WTC11 (cell line): Measurements from ENCODE around the gene TRPV5. TPM values are rescaled to one million over a fixed set of nuclear protein-coding genes. Genes with fewer than 3 reads are reported as not detected.

Experiments used
- ATAC-seq: fragments of 200-7000 bp; cut with Tn5 transposase; 2 replicates; pipeline ENCODE4 v1.10.0; 2021; ENCODE audit warnings: mild to moderate bottlenecking, moderate library complexity
- CTCF ChIA-PET: fragments of 300-600 bp; sonication (Branson Sonifier 250); formaldehyde crosslinking; loops from one replicate; lab custom pipeline; 2021; ENCODE audit warnings: antibody characterized with exemption; lab: Charles Lee
- POLR2A ChIA-PET: fragments of 350-600 bp; sonication (Branson Sonifier 250); formaldehyde crosslinking; loops from one replicate; lab custom pipeline; 2021; ENCODE audit warnings: antibody characterized with exemption; lab: Charles Lee
- DNase-seq: peaks from one replicate; pipeline ENCODE4 v3.0.0; 2021; ENCODE audit warnings: low spot score
- H3K27ac Mint-ChIP-seq: 2 replicates; pipeline ENCODE4 v1.8.0; 2021; ENCODE audit warnings: mixed read lengths
- H3K27me3 Mint-ChIP-seq: 2 replicates; pipeline ENCODE4 v1.8.0; 2021; ENCODE audit warnings: low read depth, mild to moderate bottlenecking, moderate library complexity, mixed read lengths
- H3K36me3 Mint-ChIP-seq: 2 replicates; pipeline ENCODE4 v1.8.0; 2021; ENCODE audit warnings: mixed read lengths
- H3K4me1 Mint-ChIP-seq: 2 replicates; pipeline ENCODE4 v1.8.0; 2022; ENCODE audit warnings: mixed read lengths
- H3K4me3 Mint-ChIP-seq: 2 replicates; pipeline ENCODE4 v1.8.0; 2021; ENCODE audit warnings: mild to moderate bottlenecking, moderate library complexity, mixed read lengths
- H3K9me3 Mint-ChIP-seq: 2 replicates; pipeline ENCODE4 v1.8.0; 2021; ENCODE audit warnings: mixed read lengths
- ARID4B ChIP-seq: sonication (generic); formaldehyde crosslinking; IDR thresholded peaks from 2 replicates; pipeline ENCODE4 v1.8.0; 2023; ENCODE audit warnings: missing genetic modification reagents, mild to moderate bottlenecking, borderline replicate concordance
- ATF3 ChIP-seq: sonication (generic); formaldehyde crosslinking; conservative IDR thresholded peaks from 2 replicates; pipeline ENCODE4 v1.8.1; 2022; ENCODE audit warnings: mild to moderate bottlenecking, missing genetic modification reagents
- E2F1 ChIP-seq: sonication (generic); formaldehyde crosslinking; IDR thresholded peaks from 2 replicates; pipeline ENCODE4 v1.8.0; 2022; ENCODE audit warnings: mild to moderate bottlenecking, missing genetic modification reagents
- E2F5 ChIP-seq: sonication (generic); formaldehyde crosslinking; IDR thresholded peaks from 2 replicates; pipeline ENCODE4 v1.8.1; 2022; ENCODE audit warnings: mild to moderate bottlenecking, moderate library complexity, missing genetic modification reagents
- ELF4 ChIP-seq: sonication (generic); formaldehyde crosslinking; IDR thresholded peaks from 2 replicates; pipeline ENCODE4 v1.8.1; 2022; ENCODE audit warnings: low read depth, mild to moderate bottlenecking, moderate library complexity, missing genetic modification reagents
- FOXK1 ChIP-seq: sonication (generic); formaldehyde crosslinking; IDR thresholded peaks from 2 replicates; pipeline ENCODE4 v1.8.0; 2022; ENCODE audit warnings: mild to moderate bottlenecking, moderate library complexity, missing genetic modification reagents
- GRHL2 ChIP-seq: fragments of 250-450 bp; sonication (Bioruptor Pico); IDR thresholded peaks from 2 replicates; pipeline ENCODE4 v1.8.0; 2022; ENCODE audit warnings: mild to moderate bottlenecking, moderate library complexity; ENCODE audit not compliant: insufficient replicate concordance, severe bottlenecking
- GTF2I ChIP-seq: fragments of 250-450 bp; sonication (Bioruptor Pico); conservative IDR thresholded peaks from 2 replicates; pipeline ENCODE4 v1.4.0; 2021; ENCODE audit warnings: mild to moderate bottlenecking
- IRF1 ChIP-seq: sonication (generic); formaldehyde crosslinking; IDR thresholded peaks from 2 replicates; pipeline ENCODE4 v1.8.0; 2023; ENCODE audit warnings: missing genetic modification reagents
- NR3C1 ChIP-seq: sonication (generic); formaldehyde crosslinking; conservative IDR thresholded peaks from 2 replicates; pipeline ENCODE4 v1.8.1; 2023; ENCODE audit warnings: low read depth, mild to moderate bottlenecking, missing genetic modification reagents
- PREB ChIP-seq: sonication (generic); formaldehyde crosslinking; IDR thresholded peaks from 2 replicates; pipeline ENCODE4 v1.8.1; 2022; ENCODE audit warnings: mild to moderate bottlenecking, missing genetic modification reagents, moderate library complexity, borderline replicate concordance
- PRRX2 ChIP-seq: fragments of 250-450 bp; sonication (Bioruptor Pico); IDR thresholded peaks from 2 replicates; pipeline ENCODE4 v1.8.0; 2021; ENCODE audit warnings: mild to moderate bottlenecking
- SMAD3 ChIP-seq: sonication (generic); formaldehyde crosslinking; IDR thresholded peaks from 2 replicates; pipeline ENCODE4 v1.8.0; 2022; ENCODE audit warnings: missing genetic modification reagents, mild to moderate bottlenecking, borderline replicate concordance
- TCF7 ChIP-seq: sonication (generic); formaldehyde crosslinking; IDR thresholded peaks from 2 replicates; pipeline ENCODE4 v1.8.0; 2022; ENCODE audit warnings: mild to moderate bottlenecking, low read depth, missing genetic modification reagents, moderate library complexity
- USF1 ChIP-seq: sonication (generic); formaldehyde crosslinking; IDR thresholded peaks from 2 replicates; pipeline ENCODE4 v1.8.0; 2022; ENCODE audit warnings: mild to moderate bottlenecking, missing genetic modification reagents
- ZBTB43 ChIP-seq: sonication (generic); formaldehyde crosslinking; IDR thresholded peaks from 2 replicates; pipeline ENCODE4 v1.8.1; 2023; ENCODE audit warnings: mild to moderate bottlenecking, missing genetic modification reagents
- ZNF121 ChIP-seq: sonication (generic); formaldehyde crosslinking; IDR thresholded peaks from 2 replicates; pipeline ENCODE4 v1.8.0; 2023; ENCODE audit warnings: missing genetic modification reagents
- ZNF396 ChIP-seq: fragments of 250-450 bp; sonication (Bioruptor Pico); IDR thresholded peaks from 2 replicates; pipeline ENCODE4 v1.8.0; 2021; ENCODE audit warnings: mild to moderate bottlenecking, moderate library complexity, borderline replicate concordance
- ZNF416 ChIP-seq: fragments of 250-450 bp; sonication (Bioruptor Pico); IDR thresholded peaks from 2 replicates; pipeline ENCODE4 v1.9.0; 2021; ENCODE audit warnings: mild to moderate bottlenecking, inconsistent platforms
- ZNF671 ChIP-seq: fragments of 250-450 bp; sonication (Bioruptor Pico); IDR thresholded peaks from 2 replicates; pipeline ENCODE4 v1.8.0; 2021; ENCODE audit warnings: mild to moderate bottlenecking
- total RNA-seq: library from RNA; stranded (reverse); gene quantifications from 3 replicates; pipeline ENCODE4 v1.2.3, GENCODE V29; 2021

TRPV5 gene
- total RNA-seq, 1 experiment from 2014 or later, result not detected

GRCh38 chr7:142905759-142906158 is 27.8 kb downstream of the TRPV5 start:
- Mint-ChIP-seq H3K36me3 (peaks cover 34% of the 10 kb centered on the region), H3K27me3 (peaks cover 10% of the 10 kb centered on the region), H3K4me3 (no peak overlapping the region), H3K4me1 (0 out of 2 replicates have a peak, but pooled peaks cover 5% of the 10 kb centered on the region), H3K9me3 (peaks cover 51% of the 10 kb centered on the region), H3K27ac (no peak overlapping the region)
- ATAC-seq, result no peak
- no peak for DNase-seq
- ChIA-PET POLR2A (no interaction called here), CTCF (no interaction called here)
- TF ChIP-seq USF1 (CRISPR knock-in tag) (no peak), TCF7 (CRISPR knock-in tag) (no peak), GTF2I (CRISPR knock-in tag) (no peak), E2F5 (CRISPR knock-in tag) (no peak), ARID4B (CRISPR knock-in tag) (no peak), SMAD3 (CRISPR knock-in tag) (no peak), ZBTB43 (CRISPR knock-in tag) (no peak), GRHL2 (no peak), ZNF396 (CRISPR knock-in tag) (no peak), IRF1 (no peak), ZNF416 (CRISPR knock-in tag) (no peak), FOXK1 (CRISPR knock-in tag) (no peak), ELF4 (CRISPR knock-in tag) (no peak), NR3C1 (CRISPR knock-in tag) (no peak), PREB (CRISPR knock-in tag) (no peak), ZNF121 (CRISPR knock-in tag) (no peak), E2F1 (no peak), PRRX2 (CRISPR knock-in tag) (no peak), ATF3 (CRISPR knock-in tag) (no peak), ZNF671 (no peak)
